NB4 (cell line): ENCODE data around the gene ASCC3.

Experiments used
- CTCF ChIP-seq: IDR thresholded peaks from one replicate; pipeline ENCODE4 v1.5.1; 2012; ENCODE audit warnings: low read depth, low read length
- MAX ChIP-seq: IDR thresholded peaks from 2 replicates; pipeline ENCODE4 v1.6.1; 2011; ENCODE audit warnings: low read depth, low read length
- POLR2A ChIP-seq: IDR thresholded peaks from 2 replicates; pipeline ENCODE4 v1.6.1; 2011; ENCODE audit warnings: mild to moderate bottlenecking; ENCODE audit not compliant: insufficient read length; ENCODE audit errors: extremely low read depth

GRCh38 chr6:100721256-100721655, 159.9 kb downstream of the ASCC3 start:
- TF ChIP-seq CTCF (no peak), MAX (no peak), POLR2A (no peak)
